AG09309 (cell line): Measurements from ENCODE around the gene EMX1.

Experiments used
- DNase-seq: peaks from one replicate; pipeline ENCODE4 v3.0.0-alpha.2; 2010; ENCODE audit warnings: low read depth
- H3K4me3 ChIP-seq: 2 replicates; pipeline ENCODE4 v1.5.1; 2011; ENCODE audit warnings: mild to moderate bottlenecking, low read depth, low read length, moderate library complexity; ENCODE audit not compliant: control insufficient read depth
- CTCF ChIP-seq: IDR thresholded peaks from 2 replicates; pipeline ENCODE4 v1.5.1; 2011; ENCODE audit warnings: mild to moderate bottlenecking, low read depth, low read length, inconsistent platforms; ENCODE audit not compliant: insufficient read depth, control insufficient read depth; ENCODE audit errors: missing control alignments

Gene EMX1

GRCh38 chr2:72919414-72920317 lies 2.3 kb downstream of the EMX1 start:
- no peak overlapping the region for H3K4me3 ChIP-seq
- TF ChIP-seq CTCF, result no peak
- no peak for DNase-seq

- DNase-seq, result no peak
- no peak for TF ChIP-seq CTCF
- no peak overlapping the region for H3K4me3 ChIP-seq
Measured at GRCh38 chr2:72920318-72921087, 3.2 kb downstream of the EMX1 start.

GRCh38 chr2:72921088-72921851 lies 4.0 kb downstream of the EMX1 start:
- no peak for TF ChIP-seq CTCF
- no peak overlapping the region for H3K4me3 ChIP-seq
- no peak for DNase-seq

- H3K4me3 ChIP-seq, result no peak overlapping the region
- DNase-seq, result no peak
- no peak for TF ChIP-seq CTCF
Measured at GRCh38 chr2:72921853-72922252, 4.5 kb downstream of the EMX1 start.

- no peak for DNase-seq
- no peak for TF ChIP-seq CTCF
- H3K4me3 ChIP-seq, result no peak overlapping the region
Measured at GRCh38 chr2:72923833-72924352, 6.6 kb downstream of the EMX1 start.
